Activated CD4-positive, alpha-beta T cell treated with anti-CD3 and anti-CD28 coated beads for 1 hour (primary cell): ENCODE measurements around the gene INO80B.
"Not testable (repeated sequence)": the region's sequence is repeated elsewhere in the genome, so short reads cannot be mapped to it uniquely, and the experiment has no call there.

Experiments used
- DNase-seq: peaks from one replicate; pipeline ENCODE4 v3.0.0-alpha.2; 2020

The INO80B gene

DNA sequence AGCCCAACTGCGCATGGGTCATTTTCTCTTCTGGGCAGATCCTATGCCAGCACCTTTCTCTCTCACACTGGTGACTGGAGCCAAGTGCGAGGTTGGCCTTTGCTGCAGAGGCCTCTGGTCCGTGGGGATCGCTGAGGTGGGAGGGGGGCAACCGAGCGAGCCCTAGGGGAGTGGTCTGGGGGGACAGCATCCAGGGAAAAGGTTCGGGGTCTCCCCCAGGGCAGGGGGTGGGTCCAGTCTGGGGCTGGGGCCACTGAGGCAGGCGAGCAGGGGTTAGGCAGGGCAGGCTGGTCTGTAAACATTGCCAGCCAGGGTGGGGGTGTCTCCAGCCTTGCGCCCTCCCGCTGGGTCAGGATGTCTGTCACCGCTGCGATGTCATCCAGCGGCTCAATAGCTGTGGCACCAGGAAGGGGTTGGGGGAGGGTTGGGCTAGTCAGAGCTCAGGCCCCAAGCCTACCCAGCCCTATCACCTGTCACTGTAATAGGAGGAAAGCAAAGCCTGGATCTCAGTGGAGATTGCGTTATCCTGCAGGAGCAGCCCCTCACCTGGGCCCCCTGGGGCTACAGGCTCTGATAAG lies 28.6 kb upstream of the INO80B start:
- DNase-seq, result no peak

- no peak for DNase-seq
Observed at GRCh38 chr2:74427551-74427950, 27.3 kb upstream of the INO80B start.

GRCh38 chr2:74428675-74429074 lies 26.2 kb upstream of the INO80B start:
- no peak for DNase-seq

DNA sequence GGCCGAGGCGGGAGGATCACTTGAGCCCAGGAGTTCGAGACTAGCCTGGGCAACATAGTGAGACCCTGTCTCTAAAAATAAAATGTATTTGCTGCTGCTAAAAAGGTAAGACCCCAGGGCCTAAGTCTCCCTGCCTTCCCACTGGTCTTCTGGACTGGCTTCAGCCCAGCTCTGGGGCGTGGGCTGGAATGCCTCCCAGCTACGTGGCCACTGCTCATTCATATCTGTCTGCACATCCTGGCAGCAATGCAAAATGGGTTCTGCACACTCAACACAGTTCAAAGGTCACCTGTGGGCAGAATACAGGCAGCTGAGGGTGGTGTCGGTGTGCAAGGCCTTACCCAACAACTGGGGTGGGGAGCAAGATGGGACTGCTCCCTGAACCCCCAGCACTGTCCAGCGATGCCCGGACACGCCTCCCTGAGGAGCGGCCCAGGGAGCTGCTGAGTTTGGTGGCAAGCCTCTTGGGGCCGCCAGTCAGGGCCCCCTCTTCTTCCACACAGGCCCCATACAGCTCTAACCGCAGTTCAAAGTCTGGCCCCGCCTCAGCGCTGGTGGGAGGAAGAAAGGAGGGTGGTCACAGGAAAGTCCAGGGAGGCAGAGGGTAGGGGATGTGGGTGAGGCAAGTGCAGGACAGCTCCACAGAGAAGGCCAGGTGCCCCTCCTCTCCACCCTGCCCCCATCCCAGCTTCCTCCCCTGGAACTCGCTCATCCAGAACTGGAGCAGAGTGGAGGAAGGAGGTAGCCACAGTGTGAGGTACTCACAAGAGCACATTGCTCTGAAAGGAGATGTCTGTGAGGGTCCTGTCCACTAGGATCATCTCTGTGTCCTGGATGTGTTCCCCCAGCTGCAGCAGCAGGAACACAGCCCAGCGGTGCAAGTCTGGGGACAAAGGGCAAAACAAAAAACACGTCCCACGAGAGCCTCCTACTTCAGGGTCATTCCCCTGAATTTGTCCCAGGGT lies 25.1 kb upstream of the INO80B start:
- DNase-seq, result no peak

DNA sequence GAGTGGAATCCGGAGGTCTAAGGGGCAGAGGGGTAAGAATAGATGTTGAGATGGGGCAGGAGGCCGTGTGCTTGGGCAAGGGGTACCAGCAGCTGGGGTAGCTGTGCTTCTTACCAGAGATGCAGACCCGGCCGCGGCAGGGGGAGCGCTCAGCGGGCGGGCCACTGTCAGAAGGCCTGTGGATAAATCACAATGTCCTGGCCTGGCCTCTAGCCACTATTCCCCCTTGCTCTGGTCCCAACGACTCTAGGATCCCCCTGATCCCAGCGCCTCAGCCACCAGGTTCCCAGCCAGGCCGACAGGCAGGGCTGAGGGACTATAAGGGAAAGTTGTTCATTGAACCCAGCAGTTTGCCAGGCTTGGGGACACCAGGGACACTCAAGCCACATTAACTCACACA lies 24.4 kb upstream of the INO80B start:
- DNase-seq, result no peak

DNA sequence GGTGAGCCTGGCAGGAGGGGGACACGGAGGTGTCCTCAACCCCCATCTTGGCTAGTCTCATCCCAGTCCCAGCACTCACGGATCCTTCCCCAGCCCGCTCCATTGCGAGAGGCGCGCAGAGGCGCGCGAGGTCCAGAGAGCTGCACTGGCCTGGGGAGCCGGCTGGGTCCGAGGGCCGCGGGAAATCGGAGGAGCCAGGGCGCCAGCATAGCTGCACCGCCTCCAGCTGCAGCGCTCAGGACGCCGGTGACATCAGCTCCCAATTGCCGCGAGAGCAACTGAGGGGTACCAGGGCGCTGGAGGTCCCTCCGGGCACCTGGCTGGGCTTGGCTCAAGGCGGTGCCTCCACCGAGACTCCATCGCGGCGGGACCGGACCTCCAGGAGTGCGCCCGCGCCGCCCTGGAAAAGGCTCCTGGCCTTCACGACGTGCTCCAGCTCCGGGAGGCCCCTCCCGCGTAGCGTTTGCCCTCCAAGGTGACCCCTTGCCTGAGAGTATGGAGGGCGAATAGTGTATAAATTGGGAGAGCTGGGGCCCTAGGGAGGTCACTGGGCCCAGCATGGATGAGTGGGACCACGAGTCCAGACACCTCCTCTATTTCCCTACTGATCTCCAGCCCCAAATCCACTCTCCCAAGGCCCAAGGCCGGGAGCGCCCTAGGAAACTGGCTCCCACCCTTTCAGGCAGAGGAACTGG lies 18.6 kb upstream of the INO80B start:
- no peak for DNase-seq

DNA sequence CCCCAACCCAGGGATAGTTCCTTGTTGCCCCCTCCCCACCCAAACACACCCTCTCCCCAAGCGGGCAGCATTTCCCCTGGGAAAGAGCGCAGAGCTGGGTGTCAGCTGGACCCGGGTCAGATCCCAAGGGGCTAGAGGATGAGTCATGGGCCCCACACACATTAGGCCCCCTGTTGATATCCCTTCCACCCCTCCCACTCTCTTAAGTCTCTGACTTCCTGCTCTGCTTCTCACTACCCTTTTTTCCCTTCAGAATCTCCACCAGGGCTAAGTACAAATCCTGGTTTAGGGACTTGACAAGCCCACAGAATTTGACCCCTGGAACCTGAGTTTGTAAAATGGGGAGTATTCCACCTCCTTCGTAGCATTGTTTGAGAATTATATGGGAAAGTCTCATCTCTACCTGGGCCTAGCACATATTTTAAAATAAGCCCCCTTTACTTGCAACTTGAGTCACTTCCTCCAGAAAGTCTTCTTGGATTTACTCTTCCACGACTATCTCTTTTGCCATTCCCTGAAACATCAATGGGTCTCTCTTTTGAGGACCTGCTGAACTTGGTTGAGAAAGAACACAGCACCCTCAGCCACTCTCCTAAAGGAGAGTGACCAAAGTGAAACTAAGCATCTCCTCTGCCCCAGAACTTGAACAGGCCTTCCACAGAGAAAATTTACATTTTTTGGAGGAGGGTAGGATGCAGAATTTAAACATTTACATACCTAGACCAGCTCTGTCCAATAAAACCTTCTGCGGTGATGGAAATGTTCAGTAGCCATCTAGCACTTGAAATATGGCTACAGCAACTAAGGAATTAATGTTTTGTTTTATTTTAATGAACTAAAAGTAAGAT lies 17.8 kb upstream of the INO80B start:
- DNase-seq, result no peak

DNA sequence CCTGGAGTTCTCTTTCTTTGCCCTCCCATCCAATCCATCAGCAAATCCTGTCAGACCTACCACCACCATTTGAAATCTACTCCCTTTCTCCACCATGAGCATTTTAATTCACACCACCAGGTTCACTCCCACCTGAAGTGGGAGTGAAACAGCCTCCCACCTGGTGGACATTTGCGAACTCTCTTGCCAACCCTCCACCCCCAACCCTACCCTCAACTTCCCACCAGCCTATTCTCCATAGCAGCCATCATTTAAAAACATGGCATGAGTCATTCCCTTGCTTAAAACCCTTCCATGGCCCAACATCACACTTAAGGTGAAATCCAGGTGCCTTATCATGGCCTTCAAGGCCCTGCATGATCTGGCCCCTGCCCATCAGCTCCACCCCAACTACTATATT lies 16.6 kb upstream of the INO80B start:
- no peak for DNase-seq

DNA sequence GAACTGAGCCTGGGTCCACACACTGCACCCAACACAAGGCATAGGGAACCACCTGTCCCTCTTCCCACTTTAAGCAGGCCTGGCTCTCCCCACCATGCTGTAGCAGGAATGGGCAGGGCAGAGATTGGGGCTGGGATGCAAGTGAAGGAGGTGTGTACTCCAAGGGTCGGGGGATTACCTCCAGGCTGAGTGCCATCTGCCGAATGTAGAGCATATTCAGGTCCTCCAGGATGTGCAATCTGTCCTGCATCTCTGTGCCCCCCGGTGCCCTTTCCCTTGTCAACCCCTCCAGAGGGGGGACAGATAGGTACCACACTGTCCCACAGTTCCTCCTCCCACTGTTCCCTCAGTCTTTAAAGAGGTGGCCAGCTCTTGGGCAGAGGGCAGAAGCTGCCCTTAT lies 15.5 kb upstream of the INO80B start:
- DNase-seq, result no peak

DNA sequence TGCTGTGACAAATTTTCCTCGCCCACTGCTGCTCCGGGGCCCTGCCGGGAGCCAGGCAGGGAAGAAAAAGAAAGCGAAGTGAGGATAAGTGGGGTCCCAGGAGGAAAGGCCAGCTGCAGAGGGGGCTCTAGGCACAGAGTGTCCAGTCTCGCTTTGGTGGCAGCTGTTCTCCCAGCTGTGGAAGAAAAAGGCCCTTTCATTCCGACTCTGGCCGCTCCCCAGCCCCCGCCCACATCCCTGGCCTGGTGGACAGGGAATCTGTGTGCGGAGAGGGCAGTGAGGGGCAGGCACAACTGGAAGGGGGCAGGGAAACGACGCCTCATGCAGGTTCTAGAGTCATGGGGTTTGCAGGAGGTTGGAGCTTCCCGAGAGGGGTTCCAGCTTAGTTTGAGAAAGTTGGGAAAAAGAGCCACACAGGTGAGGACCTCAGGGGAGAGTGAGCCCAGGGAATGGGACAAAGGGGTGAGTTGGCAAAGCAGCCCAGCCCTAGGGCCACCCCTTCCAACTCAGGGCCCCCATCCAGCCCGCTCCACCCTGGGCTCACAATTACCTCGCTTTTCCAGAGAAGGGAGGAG lies 15.0 kb upstream of the INO80B start:
- no peak for DNase-seq

DNA sequence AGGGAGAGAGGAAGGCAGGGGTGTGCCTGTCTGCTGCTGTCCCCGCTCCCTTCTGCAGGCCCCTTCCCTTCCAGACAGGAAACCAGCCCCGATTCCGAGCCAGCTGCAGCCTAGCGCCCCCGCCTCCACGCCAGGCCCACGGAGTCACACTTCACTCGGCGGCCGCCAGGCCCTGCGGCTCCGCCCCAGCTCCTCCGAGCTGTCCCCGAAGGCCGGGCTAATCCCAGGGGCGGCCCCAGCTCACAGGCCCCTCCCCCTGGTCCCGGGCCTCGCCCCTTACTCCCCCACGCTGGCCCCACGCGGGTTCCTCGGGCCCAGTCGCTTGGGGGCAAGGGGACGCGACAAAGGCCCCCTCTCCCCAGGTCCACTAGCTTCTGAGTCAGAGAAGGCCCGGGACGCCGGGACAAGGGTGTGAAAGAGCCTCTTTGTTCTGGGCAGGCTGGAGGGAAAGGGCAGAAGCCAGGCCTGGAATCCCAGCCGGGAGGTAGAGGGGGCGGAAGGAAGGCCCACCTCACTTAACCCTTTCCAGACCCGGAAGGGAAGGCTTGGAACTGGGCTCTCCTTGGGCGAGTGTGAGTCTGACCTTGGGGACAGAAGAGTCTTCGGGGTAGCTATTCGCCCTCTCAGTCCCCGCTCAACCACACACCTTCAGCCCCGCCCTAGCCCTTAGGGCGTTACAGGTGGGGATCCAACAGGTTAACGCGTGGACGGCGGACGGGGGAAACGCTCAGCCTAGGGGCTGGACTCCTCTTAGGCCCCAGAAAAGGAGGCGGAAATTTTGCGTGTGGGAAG lies 14.3 kb upstream of the INO80B start:
- no peak for DNase-seq

DNA sequence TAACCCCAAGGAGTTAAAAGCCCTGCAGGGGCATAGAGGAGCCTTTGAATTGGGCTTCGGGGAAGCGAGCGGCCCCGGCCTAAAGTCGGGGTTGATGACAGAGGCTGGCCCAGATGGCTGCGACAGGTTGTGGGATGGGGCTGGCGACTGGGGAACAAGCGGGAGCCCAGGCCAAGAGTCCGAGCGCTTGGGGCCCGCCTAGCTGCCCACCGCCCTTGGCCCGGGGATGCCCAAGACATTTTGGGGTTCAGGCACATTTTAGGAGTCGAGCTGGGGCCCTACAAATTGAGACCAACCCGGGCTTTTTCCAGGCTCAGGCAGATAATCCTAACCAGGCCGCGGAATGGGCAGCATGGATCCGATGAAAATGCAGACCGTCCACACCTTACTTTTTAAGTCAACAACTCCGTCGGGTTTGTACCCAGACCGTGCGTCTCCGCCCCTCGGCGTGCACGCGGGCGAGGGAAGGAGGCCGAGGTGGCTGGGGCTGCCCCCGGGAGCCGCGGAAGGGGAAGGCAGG lies 13.7 kb upstream of the INO80B start:
- no peak for DNase-seq

- no peak for DNase-seq
Observed at GRCh38 chr2:74441690-74442482, 13.0 kb upstream of the INO80B start, which contains the start of gene RTKN. Gene RTKN, minus strand, starts transcription at chr2:74441937. Its CDS starts 121 bp downstream, at chr2:74441816.

- DNase-seq, result not testable (repeated sequence)
Observed at GRCh38 chr2:74442483-74443297, 12.2 kb upstream of the INO80B start.

DNA sequence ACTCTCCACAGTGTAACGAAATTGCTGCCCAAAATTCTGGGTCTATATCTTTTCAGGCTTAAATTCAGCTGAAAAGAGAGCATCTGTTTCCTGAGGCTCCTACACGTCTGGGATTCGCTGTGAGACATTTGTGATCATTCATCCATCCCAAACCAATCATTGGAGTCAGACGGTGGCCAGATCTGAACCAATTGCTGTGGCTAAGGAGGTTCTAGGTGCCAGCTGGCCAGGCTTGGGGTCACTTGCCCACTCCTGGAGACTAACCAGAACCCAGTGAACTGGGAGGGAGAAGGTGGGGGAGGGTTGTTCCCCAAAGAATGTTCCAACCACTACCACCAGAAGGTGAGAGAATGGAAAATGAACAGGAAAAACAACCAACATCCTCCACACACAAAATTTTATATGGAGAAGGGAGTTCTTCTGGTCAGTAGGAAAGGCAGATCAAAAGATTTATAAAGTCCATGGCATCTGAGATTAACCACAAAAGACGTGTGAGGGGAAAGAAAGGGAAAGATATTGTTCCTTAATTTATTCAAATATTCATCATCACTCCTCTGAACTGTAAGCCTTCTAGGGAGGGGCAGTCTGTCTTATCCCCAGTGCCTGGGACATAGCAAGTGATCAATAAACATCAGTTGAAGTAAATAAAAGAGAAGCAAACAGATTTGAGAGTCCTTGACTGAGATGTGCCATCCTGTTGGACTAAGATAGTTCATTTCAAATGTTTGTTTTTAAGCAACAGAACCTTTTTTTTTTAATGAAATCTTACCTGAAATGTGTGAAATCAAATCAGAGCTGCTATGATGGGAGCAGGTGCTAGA lies 10.2 kb upstream of the INO80B start:
- DNase-seq, result no peak

- no peak for DNase-seq
Observed at GRCh38 chr2:74447230-74447999, 7.5 kb upstream of the INO80B start.

- DNase-seq, result no peak
Observed at GRCh38 chr2:74448771-74449170, 6.1 kb upstream of the INO80B start.
